Trophoblast cell (in vitro differentiated cells and primary cell): ENCODE results near the gene PRR23A.

Source experiments
- DNase-seq, 2 donors: peaks; one replicate each; pipeline ENCODE4 v3.0.0-alpha.2; 2016
- H2AFZ ChIP-seq: 2 replicates; pipeline ENCODE4 v1.6.1; 2013; ENCODE audit warnings: low read length, moderate library complexity, mild to moderate bottlenecking; ENCODE audit not compliant: insufficient read depth, poor library complexity
- H2AK5ac ChIP-seq: 2 replicates; pipeline ENCODE4 v1.6.1; 2013; ENCODE audit warnings: mild to moderate bottlenecking, low read length
- H2BK120ac ChIP-seq: 2 replicates; pipeline ENCODE4 v1.6.1; 2013; ENCODE audit warnings: low read length, mild to moderate bottlenecking, moderate library complexity; ENCODE audit not compliant: insufficient read depth, poor library complexity
- H2BK12ac ChIP-seq: 2 replicates; pipeline ENCODE4 v1.6.1; 2013; ENCODE audit warnings: mild to moderate bottlenecking, low read length, moderate library complexity
- H2BK5ac ChIP-seq: 2 replicates; pipeline ENCODE4 v1.6.1; 2013; ENCODE audit warnings: low read length, low read depth, moderate library complexity, mild to moderate bottlenecking; ENCODE audit not compliant: poor library complexity
- H3K14ac ChIP-seq: 2 replicates; pipeline ENCODE4 v1.6.1; 2013; ENCODE audit warnings: mild to moderate bottlenecking, low read length
- H3K18ac ChIP-seq: 2 replicates; pipeline ENCODE4 v1.6.1; 2013; ENCODE audit warnings: mild to moderate bottlenecking, low read length
- H3K23ac ChIP-seq: 2 replicates; pipeline ENCODE4 v1.6.1; 2013; ENCODE audit warnings: low read length
- H3K27ac ChIP-seq: 2 replicates; pipeline ENCODE4 v1.5.1; 2013; ENCODE audit warnings: low read depth, mild to moderate bottlenecking, inconsistent platforms, low read length, moderate library complexity
- H3K27me3 ChIP-seq: 2 replicates; pipeline ENCODE4 v1.6.1; 2013; ENCODE audit warnings: inconsistent platforms, mild to moderate bottlenecking, low read length, moderate library complexity; ENCODE audit not compliant: insufficient read depth
- H3K36me3 ChIP-seq, 2 experiments: 1 replicate in 1 of 2; 2 replicates in 1 of 2; pipeline ENCODE4 v1.6.1; 2013; ENCODE audit warnings: low read length in 2 of 2, mild to moderate bottlenecking in 2 of 2, moderate library complexity in 1 of 2; ENCODE audit not compliant: insufficient read depth in 2 of 2, control insufficient read depth in 1 of 2
- H3K4ac ChIP-seq: 2 replicates; pipeline ENCODE4 v1.6.1; 2013; ENCODE audit warnings: low read depth, mild to moderate bottlenecking, low read length, moderate library complexity
- H3K4me1 ChIP-seq, 2 experiments: 1 replicate in 1 of 2; 2 replicates in 1 of 2; pipeline ENCODE4 v1.6.1; 2013; ENCODE audit warnings: low read length in 2 of 2, mild to moderate bottlenecking in 2 of 2, moderate library complexity in 1 of 2; ENCODE audit not compliant: insufficient read depth in 2 of 2, control insufficient read depth in 1 of 2
- H3K4me2 ChIP-seq: 2 replicates; pipeline ENCODE4 v1.6.1; 2013; ENCODE audit warnings: inconsistent platforms, mild to moderate bottlenecking, low read length, moderate library complexity
- H3K4me3 ChIP-seq: 2 replicates; pipeline ENCODE4 v1.5.1; 2013; ENCODE audit warnings: mild to moderate bottlenecking, low read depth, low read length, inconsistent platforms
- H3K79me1 ChIP-seq: one replicate; pipeline ENCODE4 v1.6.1; 2013; ENCODE audit warnings: low read length
- H3K79me2 ChIP-seq: 2 replicates; pipeline ENCODE4 v1.6.1; 2013; ENCODE audit warnings: low read length, mild to moderate bottlenecking; ENCODE audit not compliant: control insufficient read depth, insufficient read depth, poor library complexity
- H3K9ac ChIP-seq: 2 replicates; pipeline ENCODE4 v1.6.1; 2013; ENCODE audit warnings: mild to moderate bottlenecking, low read length
- H3K9me3 ChIP-seq: 2 replicates; pipeline ENCODE4 v1.6.1; 2013; ENCODE audit warnings: low read depth, mild to moderate bottlenecking, control low read depth, inconsistent platforms, low read length; ENCODE audit not compliant: insufficient read depth
- H4K12ac ChIP-seq: 2 replicates; pipeline ENCODE4 v1.6.1; 2013; ENCODE audit warnings: low read depth, mild to moderate bottlenecking, low read length, moderate library complexity
- H4K8ac ChIP-seq: 2 replicates; pipeline ENCODE4 v1.6.1; 2013; ENCODE audit warnings: low read depth, mild to moderate bottlenecking, low read length, moderate library complexity
- H4K91ac ChIP-seq: one replicate; pipeline ENCODE4 v1.6.1; 2013; ENCODE audit warnings: low read depth, mild to moderate bottlenecking, low read length, moderate library complexity
- WGBS: extraction: QIAGEN DNeasy Blood & Tissue Kit; methylation state at CpG from one replicate; pipeline ENCODE4 v1.1.7; 2013; ENCODE audit warnings: missing lambda C conversion rate; ENCODE audit not compliant: insufficient read length, insufficient coverage; ENCODE audit errors: extremely low coverage; 5-methylcytosine and 5-hydroxymethylcytosine counted together

Gene PRR23A

DNA sequence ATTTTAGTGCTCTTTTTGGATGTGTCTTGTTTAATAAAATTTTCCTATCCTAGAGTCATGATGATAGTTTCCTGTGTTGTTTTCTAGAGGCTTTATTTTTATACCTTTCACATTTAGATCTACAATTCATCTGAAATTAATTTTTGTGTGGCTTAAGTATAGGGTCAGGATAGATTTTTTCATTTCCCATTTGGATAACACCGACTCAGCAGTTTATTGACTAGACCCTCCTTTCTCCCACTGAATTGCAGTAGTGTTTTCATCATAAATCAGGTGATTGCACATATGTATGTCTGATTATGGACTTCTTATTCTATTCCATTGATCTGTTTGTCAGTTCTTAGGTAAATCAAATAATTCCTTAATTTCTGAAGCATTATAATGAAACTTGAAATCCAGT lies 10.4 kb downstream of the PRR23A start:
- Histone ChIP-seq H3K36me3 (no peaks in the 10 kb centered on the region), H2BK5ac (no peak overlapping the region), H3K4me3 (no peak overlapping the region), H3K4ac (no peak overlapping the region), H2BK120ac (no peak overlapping the region), H3K4me1 (no peaks in the 10 kb centered on the region), H3K27ac (no peak overlapping the region), H2BK12ac (no peak overlapping the region), H3K4me2 (no peak overlapping the region), H4K91ac (no peak overlapping the region), H4K8ac (no peak overlapping the region), H3K14ac (no peak overlapping the region), H2AK5ac (no peak overlapping the region), H3K79me2 (no peaks in the 10 kb centered on the region), H3K9me3 (no peaks in the 10 kb centered on the region), H2AFZ (no peak overlapping the region), H4K12ac (no peak overlapping the region), H3K27me3 (no peaks in the 10 kb centered on the region), H3K79me1 (no peaks in the 10 kb centered on the region), H3K23ac (no peak overlapping the region), H3K9ac (no peak overlapping the region), H3K18ac (no peak overlapping the region)
- no CpG with 5 or more reads among the region's 1 CpG for WGBS
- DNase-seq: no peak

DNA sequence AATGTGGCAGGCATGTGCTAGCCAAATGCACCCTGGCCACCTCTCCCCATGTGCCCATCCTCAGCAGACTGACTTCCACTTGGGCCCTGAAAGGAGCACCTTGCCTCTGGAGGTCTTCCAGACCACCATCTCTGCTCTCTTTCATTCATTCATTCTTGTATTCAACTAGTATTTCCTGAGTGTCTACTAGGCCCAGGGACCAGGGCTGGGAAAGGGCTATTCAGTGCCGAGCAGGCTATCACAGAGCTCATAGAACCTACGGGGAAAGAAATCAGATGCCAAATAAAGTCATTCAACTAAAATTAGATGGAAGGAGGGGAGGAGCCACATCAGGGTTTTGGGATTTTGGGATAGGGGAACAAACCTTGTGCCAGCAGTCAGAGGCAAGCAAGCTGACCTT lies 18.9 kb downstream of the PRR23A start:
- Histone ChIP-seq H3K14ac (no peak overlapping the region), H4K8ac (no peak overlapping the region), H2AK5ac (no peak overlapping the region), H2BK12ac (no peak overlapping the region), H4K91ac (no peak overlapping the region), H3K9me3 (no peaks in the 10 kb centered on the region), H3K27me3 (no peaks in the 10 kb centered on the region), H2BK120ac (no peak overlapping the region), H3K4me2 (no peak overlapping the region), H3K4me3 (no peak overlapping the region), H3K79me2 (no peaks in the 10 kb centered on the region), H4K12ac (no peak overlapping the region), H3K79me1 (no peaks in the 10 kb centered on the region), H3K4ac (no peak overlapping the region), H3K18ac (no peak overlapping the region), H2AFZ (no peak overlapping the region), H3K9ac (no peak overlapping the region), H3K27ac (no peak overlapping the region), H2BK5ac (no peak overlapping the region), H3K23ac (no peak overlapping the region), H3K4me1 (no peaks in the 10 kb centered on the region), H3K36me3 (no peaks in the 10 kb centered on the region)
- whole genome bisulfite sequencing: no CpG with 5 or more reads among the region's 2 CpGs
- DNase-seq: no peak

DNA sequence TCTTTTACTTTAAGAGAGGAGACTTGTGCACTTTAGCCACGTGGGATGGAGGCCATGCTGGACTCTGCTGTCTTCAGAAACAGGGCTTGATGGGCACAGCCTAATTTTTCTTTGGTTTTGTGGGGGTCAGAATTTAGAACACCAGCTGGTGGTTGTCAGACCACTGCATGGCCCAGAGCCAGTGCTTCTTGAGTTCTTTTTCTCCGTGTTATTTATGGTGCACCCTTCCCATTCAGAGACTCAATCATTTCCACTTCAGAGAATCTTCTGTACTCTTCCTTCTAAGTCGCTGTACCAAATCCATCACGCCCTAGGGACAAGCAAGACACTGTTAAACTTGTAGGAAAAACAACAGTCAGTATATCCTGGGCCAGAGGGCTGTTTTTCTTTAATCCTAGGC lies 20.1 kb downstream of the PRR23A start:
- H4K8ac ChIP-seq: no peak overlapping the region
- H3K4me3 ChIP-seq: no peak overlapping the region
- no peak overlapping the region for H3K4ac ChIP-seq
- H3K23ac ChIP-seq: no peak overlapping the region
- H2AK5ac ChIP-seq: no peak overlapping the region
- H2BK120ac ChIP-seq: no peak overlapping the region
- no peak overlapping the region for H4K12ac ChIP-seq
- H3K9me3 ChIP-seq: no peaks in the 10 kb centered on the region
- H4K91ac ChIP-seq: no peak overlapping the region
- H3K79me1 ChIP-seq: no peaks in the 10 kb centered on the region
- no peak overlapping the region for H3K18ac ChIP-seq
- H3K79me2 ChIP-seq: no peaks in the 10 kb centered on the region
- no peak overlapping the region for H3K27ac ChIP-seq
- no peak overlapping the region for H2BK12ac ChIP-seq
- H3K4me2 ChIP-seq: no peak overlapping the region
- H3K27me3 ChIP-seq: no peaks in the 10 kb centered on the region
- WGBS: no CpG with 5 or more reads among the region's 4 CpGs
- H3K14ac ChIP-seq: no peak overlapping the region
- H2BK5ac ChIP-seq: no peak overlapping the region
- no peak overlapping the region for H3K9ac ChIP-seq
- H2AFZ ChIP-seq: no peak overlapping the region
- H3K4me1 ChIP-seq: no peaks in the 10 kb centered on the region
- H3K36me3 ChIP-seq: no peaks in the 10 kb centered on the region
- DNase-seq: no peak

DNA sequence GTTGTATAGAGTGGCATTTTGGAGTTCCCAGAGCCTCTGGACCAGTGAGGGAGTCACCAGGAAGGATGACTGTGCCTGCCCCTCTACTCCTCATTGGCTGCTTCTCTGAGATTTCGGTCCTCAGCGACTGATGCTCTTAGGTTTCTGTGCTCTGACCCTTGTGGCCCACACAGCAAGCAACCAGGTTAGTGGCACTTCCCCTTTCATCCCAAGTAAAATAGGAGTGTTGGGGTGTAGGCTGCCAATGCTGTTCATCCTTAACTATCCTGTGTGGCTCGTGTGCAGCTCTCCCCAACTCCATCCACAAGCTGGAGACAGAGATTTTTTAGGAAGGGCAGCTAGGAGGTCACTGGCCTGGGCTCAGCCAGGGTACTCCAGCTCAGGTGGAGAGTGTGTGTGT lies 21.3 kb downstream of the PRR23A start:
- H3K79me2 ChIP-seq: no peaks in the 10 kb centered on the region
- no CpG with 5 or more reads among the region's 3 CpGs for WGBS
- no peaks in the 10 kb centered on the region for H3K9me3 ChIP-seq

More for the DNA sequence above, 21.3 kb downstream of the PRR23A start:
- no peak overlapping the region for H4K12ac ChIP-seq
- H3K23ac ChIP-seq: no peak overlapping the region
- no peak overlapping the region for H2BK120ac ChIP-seq
- H3K4ac ChIP-seq: no peak overlapping the region
- no peaks in the 10 kb centered on the region for H3K36me3 ChIP-seq
- H2BK5ac ChIP-seq: no peak overlapping the region
- no peaks in the 10 kb centered on the region for H3K4me1 ChIP-seq
- H4K8ac ChIP-seq: no peak overlapping the region
- no peak for DNase-seq
- H3K14ac ChIP-seq: no peak overlapping the region
- no peak overlapping the region for H3K9ac ChIP-seq
- H3K27ac ChIP-seq: no peak overlapping the region
- H3K18ac ChIP-seq: no peak overlapping the region
- no peaks in the 10 kb centered on the region for H3K27me3 ChIP-seq
- no peak overlapping the region for H2AFZ ChIP-seq
- H3K79me1 ChIP-seq: no peaks in the 10 kb centered on the region
- H2BK12ac ChIP-seq: no peak overlapping the region
- no peak overlapping the region for H2AK5ac ChIP-seq
- no peak overlapping the region for H4K91ac ChIP-seq
- no peak overlapping the region for H3K4me2 ChIP-seq
- no peak overlapping the region for H3K4me3 ChIP-seq
